KBM-7 (cell line): Measurements from ENCODE around the gene PSTPIP1.
A peak's percentile ranks its signal among the peaks of the same experiment; 100 is the strongest.

Source experiments
- DNase-seq: peaks from one replicate; pipeline ENCODE4 v3.0.0-alpha.2; 2015
- in situ Hi-C: fragments of 300-500 bp; cut with MboI; formaldehyde crosslinking; loops from 2 replicates; pipeline ENCODE4 v1.14.3; 2020; ENCODE audit warnings: low sequenced_read_pairs, low pct_unique_long_range_greater_than_20kb, mixed read lengths

PSTPIP1 gene

DNA sequence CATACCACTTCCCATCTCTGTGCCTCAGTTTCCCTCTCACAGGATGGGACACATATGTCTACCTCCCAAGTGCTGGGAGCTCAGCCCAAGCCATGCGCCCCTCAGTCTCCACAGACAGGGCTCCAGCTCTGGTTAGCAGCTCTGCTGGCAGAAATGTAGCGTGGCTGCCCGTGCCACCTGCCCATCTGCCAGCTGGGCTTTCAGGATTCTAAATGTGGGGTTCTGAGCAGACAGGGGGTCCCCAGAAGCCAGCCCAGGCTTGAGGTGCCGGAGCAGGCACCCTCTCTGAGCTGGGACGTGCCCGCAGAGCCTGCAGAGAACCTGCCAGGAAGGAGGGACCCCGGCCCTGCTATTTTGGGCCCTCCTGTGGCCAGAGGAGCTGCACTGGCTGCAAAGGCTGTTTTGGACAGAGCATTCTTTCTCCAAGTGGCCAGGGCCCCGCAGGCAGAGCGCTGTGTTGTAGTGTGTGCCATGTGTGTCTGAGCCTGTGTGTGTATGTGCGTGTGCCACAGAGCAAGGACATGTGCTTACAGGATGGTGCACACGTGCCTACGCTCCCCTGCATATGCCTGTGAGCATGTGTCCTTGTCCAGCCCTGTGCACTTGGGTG is 31.7 kb downstream of the PSTPIP1 start:
- in situ Hi-C loops, result no loop called here
- no peak for DNase-seq

DNA sequence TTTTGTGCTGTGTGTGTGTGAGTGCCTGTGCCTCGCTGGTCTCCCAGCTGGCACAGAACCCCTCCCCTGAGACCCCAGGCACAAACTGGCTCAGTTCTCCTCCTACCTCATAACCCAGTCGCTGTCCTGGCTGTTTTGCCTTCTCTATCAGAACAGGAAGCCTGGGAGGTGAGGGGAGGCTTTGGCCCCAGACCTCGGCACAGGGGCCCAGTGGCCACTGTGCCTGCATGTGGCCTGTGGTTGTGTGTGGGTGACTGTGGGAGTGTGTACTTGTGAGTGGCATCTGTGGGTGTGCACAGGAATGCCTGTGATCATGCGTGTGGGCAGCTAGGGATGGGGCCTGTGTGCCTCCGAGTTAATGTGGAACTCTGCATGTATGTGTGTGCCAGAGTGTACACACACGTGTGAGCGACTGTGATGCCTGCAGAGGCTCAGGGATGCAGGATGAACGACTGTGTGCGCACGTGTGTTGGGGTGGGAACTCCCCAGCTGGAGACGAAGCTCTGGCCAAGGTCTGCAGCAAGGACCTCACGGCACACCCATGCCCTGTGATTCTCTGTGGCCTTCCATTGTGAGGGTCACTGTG is 32.3 kb downstream of the PSTPIP1 start:
- DNase-seq, result no peak

DNA sequence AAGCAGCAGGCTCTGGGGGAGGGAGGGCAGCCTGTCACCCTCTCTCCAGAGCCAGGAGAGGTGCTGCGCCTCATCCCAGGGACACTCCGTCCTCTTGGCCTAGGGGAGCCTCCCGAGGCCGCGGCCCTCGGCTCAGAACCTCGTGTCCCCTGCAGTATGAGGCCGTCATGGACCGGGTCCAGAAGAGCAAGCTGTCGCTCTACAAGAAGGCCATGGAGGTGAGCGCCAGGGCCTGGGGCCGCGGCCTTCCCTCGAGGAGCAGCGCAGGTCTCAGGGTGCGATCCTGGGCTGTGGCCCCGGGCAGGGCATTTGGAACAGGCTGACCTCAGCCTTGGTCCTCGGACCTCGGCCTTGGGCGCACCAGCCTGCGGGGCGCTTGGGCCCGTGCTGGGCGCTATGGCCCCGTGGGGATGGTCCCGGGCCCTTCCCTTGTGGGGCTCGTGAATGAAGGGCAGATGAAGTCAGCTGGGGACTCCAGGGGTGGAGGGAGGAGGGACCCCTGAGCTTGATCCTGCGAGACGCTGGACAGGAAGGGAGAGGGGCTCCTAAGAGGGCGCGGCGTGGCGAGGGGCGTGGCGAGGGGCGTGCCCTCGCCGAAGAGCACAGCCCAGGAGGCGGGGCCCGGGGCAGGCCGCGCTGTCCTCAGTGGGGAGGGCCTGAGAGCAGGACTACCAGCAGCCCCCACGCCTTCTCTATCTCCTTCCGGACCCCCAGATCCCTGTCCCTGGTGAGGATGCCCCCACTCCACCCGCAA is 32.9 kb downstream of the PSTPIP1 start:
- in situ Hi-C loops, result no loop called here
- DNase-seq, result no peak

More for the DNA sequence above, 32.3 kb downstream of the PSTPIP1 start:
- in situ Hi-C loops, result no loop called here

DNA sequence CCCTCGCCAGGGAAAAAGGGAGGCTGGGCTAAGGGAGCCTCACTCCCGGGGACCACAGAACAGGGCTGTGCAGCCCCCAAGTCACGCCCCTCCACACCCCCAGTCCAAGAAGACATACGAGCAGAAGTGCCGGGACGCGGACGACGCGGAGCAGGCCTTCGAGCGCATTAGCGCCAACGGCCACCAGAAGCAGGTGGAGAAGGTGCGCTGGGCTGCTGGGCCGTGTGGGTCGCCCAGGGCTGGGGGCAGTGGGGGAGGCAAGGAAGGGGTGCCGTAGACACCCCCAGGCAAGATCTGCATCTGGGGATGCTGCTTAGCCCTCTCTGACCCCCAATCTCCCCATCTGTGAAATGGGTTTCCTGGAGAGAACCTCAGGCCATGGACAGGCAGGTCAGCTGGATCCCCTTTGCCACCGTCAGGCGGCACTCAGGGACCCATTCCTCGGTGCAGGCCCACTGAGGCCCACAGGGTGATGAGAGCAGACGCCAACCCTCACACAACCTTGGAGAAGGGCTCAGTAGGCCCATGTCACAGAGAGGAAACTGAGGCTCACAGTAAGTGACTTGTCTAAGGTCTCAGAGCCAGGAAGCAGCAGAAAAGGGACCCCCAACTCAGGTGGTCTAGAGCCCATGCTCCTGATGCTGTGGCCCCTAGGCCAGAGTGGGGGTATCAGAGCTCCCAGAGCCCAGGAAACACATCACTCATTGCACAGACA is 33.7 kb downstream of the PSTPIP1 start:
- in situ Hi-C loops, result no loop called here
- no peak for DNase-seq

DNA sequence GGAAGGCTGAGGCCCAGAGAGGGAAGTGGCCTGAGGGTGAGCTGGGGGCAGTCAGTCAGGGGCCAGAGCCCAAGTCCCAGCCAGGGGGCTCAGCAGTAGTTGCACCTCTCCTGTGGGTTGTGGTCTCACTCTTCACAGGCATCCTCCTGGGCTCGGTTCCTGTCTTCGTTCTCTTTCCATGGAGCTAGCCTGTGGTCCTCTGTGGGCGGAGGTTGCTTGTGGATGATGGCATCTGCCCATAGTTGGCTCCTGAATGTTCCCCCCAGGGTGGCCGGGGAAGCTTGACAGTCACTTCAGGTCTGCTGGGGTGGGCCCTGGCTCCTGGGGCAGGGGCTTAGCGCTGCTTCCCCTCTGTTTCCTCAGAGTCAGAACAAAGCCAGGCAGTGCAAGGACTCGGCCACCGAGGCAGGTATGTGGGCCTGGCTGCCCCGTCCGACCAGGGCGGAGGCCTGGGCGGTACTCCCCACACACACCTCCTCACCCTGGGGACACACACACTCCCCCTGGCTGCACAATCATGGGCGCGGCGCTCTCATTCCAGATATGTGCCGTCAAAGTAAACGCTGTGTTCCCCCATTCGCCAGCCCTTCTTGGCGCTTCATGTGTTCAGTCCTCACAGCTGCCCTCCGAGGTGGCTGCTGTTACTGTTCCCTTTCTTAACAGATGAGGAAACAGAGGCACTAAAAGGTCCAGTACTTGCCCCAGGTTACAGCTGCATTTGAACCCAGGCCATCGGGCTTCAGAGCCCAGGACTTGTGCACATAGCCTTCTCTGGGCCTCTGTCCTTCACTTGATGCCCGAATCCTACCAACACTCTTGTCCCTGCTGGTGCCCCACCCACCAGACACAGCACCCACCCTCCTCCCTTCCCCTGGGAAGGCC is 34.5 kb downstream of the PSTPIP1 start:
- in situ Hi-C loops, result no loop called here
- no peak for DNase-seq

DNA sequence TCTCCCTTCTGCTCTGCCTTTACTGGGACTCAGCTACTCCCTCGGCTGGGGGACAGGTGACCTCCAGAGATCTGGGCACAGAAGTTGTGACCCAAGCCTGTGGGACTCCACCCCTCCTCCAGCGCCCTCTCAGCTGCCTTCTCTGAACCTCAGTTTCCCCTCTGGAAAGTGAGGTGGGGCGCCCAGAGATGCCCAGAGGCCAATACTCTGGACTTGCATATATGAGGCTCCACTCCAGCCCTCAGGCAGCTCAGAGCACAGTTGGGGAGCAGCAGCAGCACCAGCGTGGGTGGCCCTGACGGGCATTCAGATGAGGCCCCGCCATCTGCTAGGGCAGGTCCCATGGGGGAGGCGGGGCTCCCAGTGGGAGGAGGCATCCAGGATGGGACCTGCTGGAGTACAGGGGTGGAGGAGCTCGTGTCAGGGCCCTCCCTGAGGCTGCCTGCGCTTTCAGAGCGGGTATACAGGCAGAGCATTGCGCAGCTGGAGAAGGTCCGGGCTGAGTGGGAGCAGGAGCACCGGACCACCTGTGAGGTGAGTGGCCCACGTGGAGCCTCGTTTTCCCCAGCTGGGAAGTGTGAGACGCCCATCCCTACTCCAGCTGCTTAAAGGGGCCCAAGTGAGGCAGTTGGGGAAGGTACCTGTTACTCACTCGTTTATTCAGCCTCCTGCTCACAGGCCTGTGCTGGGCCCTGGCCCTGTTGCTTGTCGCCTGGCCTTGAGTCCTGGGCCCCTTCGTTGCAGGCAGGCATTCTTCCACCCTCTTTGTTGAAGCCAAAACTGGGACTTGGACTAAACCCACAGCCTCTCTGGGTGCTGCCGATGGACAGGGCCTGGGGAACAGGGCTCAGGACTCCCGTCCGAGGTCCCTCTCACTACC is 35.4 kb downstream of the PSTPIP1 start:
- DNase-seq, result no peak

DNA sequence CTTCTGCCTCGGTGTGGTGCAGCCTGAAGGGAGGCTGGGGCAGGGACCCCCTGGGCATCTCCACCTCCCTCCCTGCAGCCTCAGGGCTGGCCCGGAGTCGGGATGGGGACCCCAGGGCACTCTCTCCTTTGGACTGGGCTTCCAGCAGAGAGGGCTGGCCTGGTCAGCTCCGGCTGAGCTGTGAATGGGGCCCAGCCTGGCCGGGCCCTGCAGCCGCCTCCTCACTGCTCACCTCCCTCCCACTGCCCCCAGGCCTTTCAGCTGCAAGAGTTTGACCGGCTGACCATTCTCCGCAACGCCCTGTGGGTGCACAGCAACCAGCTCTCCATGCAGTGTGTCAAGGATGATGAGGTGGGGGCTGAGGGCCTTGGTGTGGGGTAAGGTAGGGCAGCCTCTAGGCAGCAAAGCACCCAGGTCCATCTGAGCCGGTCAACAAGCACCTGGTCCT is 36.0 kb downstream of the PSTPIP1 start:
- in situ Hi-C loops, result no loop called here
- DNase-seq, result no peak

More for the DNA sequence above, 35.4 kb downstream of the PSTPIP1 start:
- in situ Hi-C loops, result no loop called here

DNA sequence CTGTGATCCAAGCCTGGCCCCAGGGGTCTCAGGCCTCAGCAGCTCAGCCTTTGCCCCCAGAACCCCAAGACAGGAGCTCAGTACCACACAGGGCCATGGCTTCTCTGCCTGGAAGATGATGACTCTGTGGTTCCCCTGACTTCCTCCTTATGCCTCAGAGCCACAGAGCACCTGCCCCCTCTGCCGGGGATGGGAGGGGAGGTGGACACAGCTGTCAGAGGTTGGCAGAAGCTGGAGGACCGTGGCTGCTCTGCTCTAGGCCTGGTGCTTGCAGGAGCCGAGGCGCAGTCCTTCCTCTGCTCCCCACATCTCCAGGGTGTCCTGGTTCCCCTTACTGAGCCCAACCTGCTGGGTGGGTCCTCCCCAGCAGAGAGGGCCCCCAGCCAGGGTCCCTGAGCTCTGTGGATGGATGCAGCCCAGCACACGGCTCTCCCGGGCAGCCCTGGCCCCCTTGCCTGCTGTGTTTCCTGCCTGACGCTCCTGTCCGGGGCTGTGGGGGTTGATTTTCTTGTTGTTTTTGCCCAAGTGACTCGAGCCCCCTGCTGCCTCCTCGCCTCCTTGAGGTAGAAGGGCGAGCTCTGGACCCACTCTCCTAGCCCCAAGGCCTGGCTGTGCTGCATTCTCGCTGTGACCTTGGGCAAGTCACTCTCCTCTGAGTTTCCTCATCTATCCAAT is 36.6 kb downstream of the PSTPIP1 start:
- peak; percentile 90 for DNase-seq
- in situ Hi-C loops, result no loop called here

DNA sequence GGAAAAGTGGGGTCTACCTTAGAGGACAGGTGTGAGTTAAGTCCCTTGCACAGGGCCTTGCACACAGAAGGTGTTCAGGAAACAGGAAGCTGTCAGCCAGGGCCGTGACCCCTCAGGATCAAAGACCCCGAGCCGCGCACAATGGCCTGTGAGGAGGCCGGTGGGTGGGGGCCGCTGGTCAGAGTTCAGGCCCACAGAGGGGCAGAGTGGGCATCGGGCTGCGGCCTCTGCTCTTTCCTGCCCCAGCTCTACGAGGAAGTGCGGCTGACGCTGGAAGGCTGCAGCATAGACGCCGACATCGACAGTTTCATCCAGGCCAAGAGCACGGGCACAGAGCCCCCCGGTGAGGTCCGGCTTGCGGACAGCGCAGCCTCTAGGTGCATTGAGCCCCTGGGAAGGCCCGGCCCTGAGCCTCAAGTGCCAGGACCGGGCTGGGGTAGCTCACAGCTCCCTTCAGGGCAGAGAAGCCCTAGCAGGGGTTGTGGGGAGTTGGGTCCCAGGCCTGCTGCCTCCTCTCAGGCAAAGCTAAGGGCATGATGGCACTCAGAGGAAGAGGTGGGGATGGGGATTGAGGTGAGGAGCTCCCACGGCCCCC is 37.2 kb downstream of the PSTPIP1 start:
- DNase-seq, result no peak
- in situ Hi-C loops, result no loop called here

DNA sequence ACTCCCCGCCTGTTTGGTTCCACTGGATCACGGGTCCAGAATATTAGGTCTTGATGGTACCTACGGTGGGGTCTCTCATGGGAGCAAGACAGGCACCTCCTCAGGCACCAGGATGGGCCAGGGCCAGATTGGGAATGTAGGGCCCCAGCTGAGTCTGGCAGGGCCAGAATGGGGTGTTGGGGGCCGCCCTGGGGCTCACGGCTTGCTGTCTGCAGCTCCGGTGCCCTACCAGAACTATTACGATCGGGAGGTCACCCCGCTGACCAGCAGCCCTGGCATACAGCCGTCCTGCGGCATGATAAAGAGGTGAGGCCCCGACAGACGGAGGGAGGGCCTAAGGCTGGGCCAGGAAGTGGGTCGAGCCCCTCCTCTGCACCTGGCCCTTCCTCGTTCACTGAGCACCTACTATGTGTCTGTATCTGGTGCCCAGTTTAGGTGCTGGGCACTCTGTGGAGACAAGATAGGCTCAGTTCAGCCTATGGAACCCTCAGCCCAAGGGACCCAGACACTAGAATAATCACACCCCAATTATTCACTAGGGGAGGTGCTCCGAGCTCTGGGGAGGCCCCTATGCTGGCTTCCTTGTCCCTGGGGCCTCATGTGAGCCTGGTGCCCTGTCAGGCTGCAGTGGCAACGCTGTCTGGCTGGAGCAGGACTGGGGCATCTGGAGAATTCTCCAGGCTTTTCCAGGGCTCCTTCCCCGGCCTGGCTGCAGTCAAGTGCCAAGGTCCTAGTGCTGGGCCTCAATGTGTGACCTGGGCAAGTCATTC is 37.9 kb downstream of the PSTPIP1 start:
- no peak for DNase-seq
- in situ Hi-C loops, result no loop called here

DNA sequence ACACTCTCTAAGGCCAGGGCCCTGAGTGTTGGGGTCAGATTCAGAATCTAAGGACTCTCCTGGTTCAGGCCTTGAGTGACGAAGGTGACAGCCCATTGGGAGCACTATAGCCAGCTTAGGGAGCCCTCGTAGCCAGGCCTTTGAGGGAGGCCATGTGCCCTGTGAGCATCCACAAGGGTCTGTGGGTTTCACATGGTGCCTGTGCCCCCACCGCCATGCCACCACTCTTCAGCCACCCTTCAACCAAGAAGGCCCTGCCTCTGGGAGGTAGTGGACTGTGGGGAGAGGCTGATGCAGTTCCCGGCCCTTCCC is 38.4 kb downstream of the PSTPIP1 start:
- DNase-seq, result no peak
- in situ Hi-C loops, result no loop called here

DNA sequence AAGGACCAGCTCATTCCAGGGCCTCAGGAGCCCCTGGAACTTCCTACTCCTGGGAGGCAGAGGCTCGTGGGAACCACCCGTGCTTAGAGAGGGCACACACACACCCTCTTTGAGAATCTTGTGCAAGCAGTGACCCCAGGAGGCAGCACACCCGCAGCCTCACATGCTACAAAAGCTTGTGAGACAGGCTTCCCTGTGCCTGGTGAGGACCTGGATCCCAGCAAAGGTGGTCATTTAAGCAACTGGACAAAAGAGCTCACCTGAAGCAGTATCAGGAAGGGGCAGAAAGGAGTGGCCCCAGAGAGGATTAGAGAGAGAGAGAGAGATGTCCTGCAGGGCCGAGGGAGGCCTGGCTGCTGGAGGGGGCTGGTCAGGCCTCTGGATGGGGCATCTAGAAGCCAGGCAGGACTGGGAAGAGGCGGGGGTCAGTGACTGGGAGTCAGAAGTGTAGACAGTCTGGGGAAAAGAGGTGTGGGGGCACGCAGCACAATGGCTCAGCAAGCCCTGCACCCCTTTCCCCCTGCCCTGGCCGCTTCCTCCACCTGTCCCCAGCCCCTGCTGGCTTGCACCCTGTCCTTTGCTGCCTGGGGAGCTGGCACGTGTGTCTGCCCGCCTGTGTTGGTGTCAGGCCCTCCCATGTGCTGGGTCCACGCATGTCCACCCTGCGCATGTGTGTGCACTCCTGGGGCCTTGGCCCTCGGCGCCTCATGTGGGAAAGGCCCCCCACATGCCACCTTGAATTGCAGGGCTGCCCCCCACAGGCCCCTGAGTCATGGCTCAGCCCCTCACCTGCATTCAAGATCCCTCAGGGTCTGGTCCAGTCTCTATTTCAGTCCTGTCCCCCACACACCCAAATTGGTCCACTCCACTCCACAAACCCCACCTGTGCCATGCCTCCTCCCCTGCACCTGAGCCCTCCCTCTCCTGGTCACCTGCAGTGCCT is 39.1 kb downstream of the PSTPIP1 start:
- in situ Hi-C loops, result no loop called here
- DNase-seq, result no peak

DNA sequence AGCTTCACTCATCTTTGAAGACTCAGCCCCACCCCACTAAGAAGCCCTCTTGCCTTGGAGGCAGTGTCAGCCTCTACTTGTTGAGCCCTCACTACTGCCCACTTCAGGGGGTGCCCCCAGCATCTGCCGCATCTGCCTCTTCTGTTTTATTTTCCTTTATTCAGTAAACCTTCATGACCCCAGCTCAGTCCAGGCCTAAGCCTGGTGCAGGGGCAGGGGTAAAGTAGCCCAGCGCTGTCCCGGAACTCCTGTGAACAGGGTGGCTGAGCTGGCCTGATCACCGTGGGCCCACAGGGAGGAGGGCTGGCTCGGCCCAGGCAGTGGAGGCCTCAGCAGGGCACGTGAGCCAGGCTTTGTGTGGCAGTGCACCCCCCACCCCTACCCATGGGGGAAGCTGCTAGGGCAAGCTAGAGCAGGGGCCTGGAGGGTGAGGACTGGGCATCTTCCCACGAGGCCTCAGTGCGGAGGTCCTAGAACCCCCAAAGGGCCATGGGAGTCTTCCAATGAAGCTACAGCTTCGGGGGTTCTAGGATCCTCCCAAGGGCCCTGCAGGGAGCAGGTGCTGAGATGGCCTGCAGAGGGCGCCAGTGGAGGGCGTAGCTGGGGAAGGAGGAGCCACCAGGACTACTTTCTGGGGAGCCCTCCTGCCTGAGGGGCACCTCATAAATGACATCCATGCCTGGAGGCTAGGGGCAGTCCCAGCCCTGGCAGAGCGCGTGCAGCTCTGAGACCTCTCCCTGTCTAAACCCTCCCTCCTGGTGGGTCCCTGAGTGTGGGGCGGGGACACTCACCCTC is 40.0 kb downstream of the PSTPIP1 start:
- in situ Hi-C loops, result no loop called here
- DNase-seq, result peak; percentile 54

DNA sequence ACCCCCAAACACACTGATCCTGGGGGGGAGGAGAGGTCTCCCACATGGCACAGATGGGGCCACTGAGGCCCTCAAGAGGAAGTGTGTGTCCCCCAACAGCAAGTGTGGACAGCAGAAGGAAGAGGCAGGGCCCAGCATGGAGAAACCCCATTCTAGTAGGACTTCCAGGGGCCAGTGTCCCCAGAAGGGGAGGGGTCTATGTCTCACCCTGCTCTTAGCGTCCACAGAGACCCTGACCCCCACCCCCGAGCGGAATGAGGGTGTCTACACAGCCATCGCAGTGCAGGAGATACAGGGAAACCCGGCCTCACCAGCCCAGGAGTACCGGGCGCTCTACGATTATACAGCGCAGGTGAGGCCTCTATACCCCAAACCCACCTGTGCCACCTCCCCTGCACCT is 40.7 kb downstream of the PSTPIP1 start:
- in situ Hi-C loops, result no loop called here
- DNase-seq, result no peak

DNA sequence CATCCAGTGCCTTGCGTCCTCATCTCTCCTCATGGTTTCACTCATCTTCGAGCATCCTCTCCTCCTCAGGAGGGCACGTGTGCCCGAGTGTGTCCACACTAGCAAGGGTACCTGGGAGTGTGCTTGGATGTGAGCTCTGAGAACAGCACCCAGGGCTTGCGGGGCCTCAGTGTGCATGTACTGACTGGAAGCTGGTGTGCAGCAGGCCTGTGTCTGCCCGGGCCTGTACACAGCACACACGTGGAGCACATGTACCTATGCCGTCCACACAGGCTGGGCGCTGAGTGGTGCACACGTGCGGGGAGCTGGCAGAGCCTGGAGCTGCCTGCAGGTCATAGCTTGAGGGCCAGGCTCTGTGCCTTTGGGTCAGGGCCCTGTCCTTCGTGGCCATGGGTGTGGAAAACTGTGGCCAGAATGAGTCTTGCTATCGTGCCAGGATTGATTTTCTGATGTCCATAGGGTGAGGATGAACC is 41.1 kb downstream of the PSTPIP1 start:
- in situ Hi-C loops, result no loop called here
- no peak for DNase-seq
